ENCODE data around the gene PIBF1. TPM values are rescaled to one million over a fixed set of nuclear protein-coding genes. Genes with fewer than 3 reads are reported as not detected.
A peak's percentile ranks its signal among the peaks of the same experiment; 100 is the strongest.
"Not testable (repeated sequence)": the region's sequence is repeated elsewhere in the genome, so short reads cannot be mapped to it uniquely, and the experiment has no call there.

The PIBF1 gene
- total RNA-seq, 1 donor = 25.7 TPM

GRCh38 chr13:73048615-73049014 lies 266.7 kb downstream of the PIBF1 start:
- H3K4me3 ChIP-seq (ENCODE audit: low read length); H3K4me1 ChIP-seq (ENCODE audit: insufficient read depth, low read length); H3K9me3 ChIP-seq (ENCODE audit: low read depth, low read length); H3K27me3 ChIP-seq (ENCODE audit: insufficient read depth, low read length): not testable (repeated sequence)

DNA sequence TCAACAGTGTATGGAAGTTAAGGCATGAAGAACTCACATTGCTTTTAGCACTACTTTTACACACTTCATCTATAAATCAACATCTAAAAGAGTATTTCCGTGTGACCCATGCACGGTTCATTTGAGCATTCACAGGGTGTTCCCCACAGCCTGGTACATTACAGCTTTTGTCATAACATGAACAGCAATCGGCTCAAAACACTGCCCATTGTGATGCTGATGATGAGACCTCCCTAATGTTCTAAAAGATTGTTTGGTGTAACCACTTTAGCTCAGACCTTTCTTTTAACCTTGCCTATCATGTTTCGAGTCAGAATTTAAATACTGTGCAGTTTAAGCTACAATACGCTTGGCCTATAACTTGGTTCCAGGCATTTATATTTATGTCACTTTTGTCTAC lies 272.8 kb downstream of the PIBF1 start:
- Histone ChIP-seq H3K4me1 (ENCODE audit: insufficient read depth, low read length) (peaks cover 8% of the 10 kb centered on the region), H3K9me3 (ENCODE audit: low read depth, low read length) (no peaks in the 10 kb centered on the region), H3K27me3 (ENCODE audit: insufficient read depth, low read length) (peaks cover 37% of the 10 kb centered on the region), H3K4me3 (ENCODE audit: low read length) (no peak overlapping the region)

GRCh38 chr13:73055813-73056564 lies 274.1 kb downstream of the PIBF1 start:
- peaks cover 16% of the 10 kb centered on the region for H3K4me1 ChIP-seq (ENCODE audit: insufficient read depth, low read length)
- no peaks in the 10 kb centered on the region for H3K9me3 ChIP-seq (ENCODE audit: low read depth, low read length)
- H3K4me3 ChIP-seq (ENCODE audit: low read length) = no peak overlapping the region
- H3K27me3 ChIP-seq (ENCODE audit: insufficient read depth, low read length) = peaks cover 49% of the 10 kb centered on the region

DNA sequence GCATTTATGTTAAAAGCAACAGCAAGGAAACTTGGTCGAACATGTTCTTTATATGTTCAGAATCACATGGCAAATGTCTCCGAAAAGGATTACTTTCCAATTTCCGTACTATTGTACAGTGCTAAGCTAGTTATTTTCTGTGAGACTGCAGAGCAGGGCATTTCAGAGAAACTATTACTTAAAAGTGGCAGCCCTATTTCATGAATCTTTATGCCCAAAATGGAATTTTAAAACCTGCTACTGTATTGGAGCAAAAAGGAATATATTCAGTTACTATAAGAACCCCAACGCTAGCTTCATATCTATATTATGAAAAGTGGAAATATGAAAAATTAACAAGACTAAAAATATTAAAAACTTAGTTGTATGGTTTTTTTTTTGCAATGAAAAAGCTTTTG lies 274.6 kb downstream of the PIBF1 start:
- Histone ChIP-seq H3K4me1 (ENCODE audit: insufficient read depth, low read length) (peaks cover 16% of the 10 kb centered on the region), H3K9me3 (ENCODE audit: low read depth, low read length) (no peaks in the 10 kb centered on the region), H3K27me3 (ENCODE audit: insufficient read depth, low read length) (peaks cover 54% of the 10 kb centered on the region), H3K4me3 (ENCODE audit: low read length) (no peak overlapping the region)

DNA sequence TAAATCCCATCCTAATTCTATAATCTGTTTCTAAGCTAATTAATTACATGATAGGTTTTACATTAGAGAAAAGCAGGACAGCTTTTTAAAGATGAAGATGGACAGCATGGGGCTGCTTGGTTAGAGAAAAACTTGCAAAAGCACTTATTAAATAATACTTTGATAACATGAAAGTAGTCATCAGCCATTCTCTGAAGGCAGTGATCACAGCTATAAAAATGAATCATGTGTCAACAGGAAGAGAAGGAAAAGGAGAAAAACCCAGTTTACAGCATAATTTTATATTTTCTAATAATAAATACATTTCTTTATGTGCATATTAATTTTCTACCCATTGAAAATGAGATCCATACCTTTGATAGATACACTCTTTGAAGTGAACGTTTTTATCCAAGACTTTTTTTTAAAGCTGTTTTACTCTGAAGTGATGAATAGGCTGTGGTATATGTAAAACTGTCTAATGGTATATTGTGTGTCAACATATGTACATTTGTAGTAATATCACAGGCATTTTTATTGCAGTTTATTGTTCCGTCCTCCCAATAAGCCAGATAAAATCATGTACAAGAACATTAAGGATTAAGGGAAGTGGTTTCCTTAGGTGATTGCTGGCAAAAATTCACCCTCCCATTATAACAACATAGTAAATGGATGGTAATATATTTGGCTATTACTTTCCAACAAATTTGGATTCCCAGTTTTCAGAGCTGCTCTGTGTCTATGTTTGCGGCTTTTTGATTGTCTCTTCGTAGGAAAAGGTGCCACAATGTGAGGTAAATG lies 275.5 kb downstream of the PIBF1 start:
- Histone ChIP-seq H3K4me1 (ENCODE audit: insufficient read depth, low read length) (peaks cover 16% of the 10 kb centered on the region), H3K9me3 (ENCODE audit: low read depth, low read length) (no peaks in the 10 kb centered on the region), H3K27me3 (ENCODE audit: insufficient read depth, low read length) (peaks cover 54% of the 10 kb centered on the region), H3K4me3 (ENCODE audit: low read length) (no peak overlapping the region)

DNA sequence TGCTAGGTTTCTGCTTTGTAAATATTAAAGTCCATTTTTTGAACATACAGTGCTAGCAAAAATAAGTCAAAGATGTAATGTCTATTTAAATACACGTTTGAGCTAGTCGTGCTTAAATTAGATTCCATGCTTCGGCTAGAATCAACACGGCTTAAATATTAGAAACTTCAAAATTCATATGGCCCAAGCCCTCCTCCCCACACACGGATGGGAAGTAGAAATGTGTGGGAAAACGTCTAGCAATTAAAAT lies 276.1 kb downstream of the PIBF1 start:
- H3K27me3 ChIP-seq (ENCODE audit: insufficient read depth, low read length) = peaks cover 54% of the 10 kb centered on the region

GRCh38 chr13:73058432-73058735 lies 276.5 kb downstream of the PIBF1 start:
- Histone ChIP-seq H3K27me3 (ENCODE audit: insufficient read depth, low read length) (peaks cover 54% of the 10 kb centered on the region), H3K4me1 (ENCODE audit: insufficient read depth, low read length) (peaks cover 16% of the 10 kb centered on the region), H3K9me3 (ENCODE audit: low read depth, low read length) (no peaks in the 10 kb centered on the region), H3K4me3 (ENCODE audit: low read length) (peak overlapping the region; percentile 51)

More for the DNA sequence above, 276.1 kb downstream of the PIBF1 start:
- peaks cover 16% of the 10 kb centered on the region for H3K4me1 ChIP-seq (ENCODE audit: insufficient read depth, low read length)
- no peak overlapping the region for H3K4me3 ChIP-seq (ENCODE audit: low read length)
- no peaks in the 10 kb centered on the region for H3K9me3 ChIP-seq (ENCODE audit: low read depth, low read length)

DNA sequence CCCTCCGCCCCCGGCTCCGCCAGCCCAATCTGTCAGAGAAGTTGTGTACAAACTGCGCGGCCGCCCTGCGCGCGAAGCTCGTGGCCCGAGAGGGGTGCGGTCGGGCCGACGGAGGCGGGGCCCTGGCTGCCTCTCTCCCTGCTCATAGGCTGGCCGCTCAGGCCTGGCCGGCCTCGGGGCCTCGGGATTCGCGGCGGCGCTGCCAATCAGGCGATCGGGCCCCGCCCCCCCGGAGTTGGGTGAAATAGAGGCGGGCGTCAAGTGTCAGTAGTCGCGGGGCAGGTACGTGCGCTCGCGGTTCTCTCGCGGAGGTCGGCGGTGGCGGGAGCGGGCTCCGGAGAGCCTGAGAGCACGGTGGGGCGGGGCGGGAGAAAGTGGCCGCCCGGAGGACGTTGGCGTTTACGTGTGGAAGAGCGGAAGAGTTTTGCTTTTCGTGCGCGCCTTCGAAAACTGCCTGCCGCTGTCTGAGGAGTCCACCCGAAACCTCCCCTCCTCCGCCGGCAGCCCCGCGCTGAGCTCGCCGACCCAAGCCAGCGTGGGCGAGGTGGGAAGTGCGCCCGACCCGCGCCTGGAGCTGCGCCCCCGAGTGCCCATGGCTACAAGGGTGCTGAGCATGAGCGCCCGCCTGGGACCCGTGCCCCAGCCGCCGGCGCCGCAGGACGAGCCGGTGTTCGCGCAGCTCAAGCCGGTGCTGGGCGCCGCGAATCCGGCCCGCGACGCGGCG lies 277.0 kb downstream of the PIBF1 start, which contains the start of gene KLF5:
TSS of gene KLF5 (plus strand) at position 270 of the 724 bp plus-strand sequence. CDS start at position 593, 323 bp downstream.
- Histone ChIP-seq H3K9me3 (ENCODE audit: low read depth, low read length) (no peaks in the 10 kb centered on the region), H3K27me3 (ENCODE audit: insufficient read depth, low read length) (peaks cover 54% of the 10 kb centered on the region), H3K4me1 (ENCODE audit: insufficient read depth, low read length) (peaks cover 16% of the 10 kb centered on the region), H3K4me3 (ENCODE audit: low read length) (peak within 1 kb of the TSS; percentile 51)

- no peaks in the 10 kb centered on the region for H3K9me3 ChIP-seq (ENCODE audit: low read depth, low read length)
- H3K4me3 ChIP-seq (ENCODE audit: low read length) = peak overlapping the region; percentile 51
- peaks cover 52% of the 10 kb centered on the region for H3K27me3 ChIP-seq (ENCODE audit: insufficient read depth, low read length)
- peaks cover 16% of the 10 kb centered on the region for H3K4me1 ChIP-seq (ENCODE audit: insufficient read depth, low read length)
Observed at GRCh38 chr13:73059460-73060250, 277.7 kb downstream of the PIBF1 start.

GRCh38 chr13:73060251-73061160 lies 278.6 kb downstream of the PIBF1 start:
- peaks cover 16% of the 10 kb centered on the region for H3K4me1 ChIP-seq (ENCODE audit: insufficient read depth, low read length)
- no peaks in the 10 kb centered on the region for H3K9me3 ChIP-seq (ENCODE audit: low read depth, low read length)
- peak overlapping the region; percentile 51 for H3K4me3 ChIP-seq (ENCODE audit: low read length)
- H3K27me3 ChIP-seq (ENCODE audit: insufficient read depth, low read length) = peaks cover 48% of the 10 kb centered on the region

- Histone ChIP-seq H3K4me3 (ENCODE audit: low read length) (no peak overlapping the region), H3K9me3 (ENCODE audit: low read depth, low read length) (no peaks in the 10 kb centered on the region), H3K4me1 (ENCODE audit: insufficient read depth, low read length) (peaks cover 16% of the 10 kb centered on the region), H3K27me3 (ENCODE audit: insufficient read depth, low read length) (peaks cover 38% of the 10 kb centered on the region)
Observed at GRCh38 chr13:73061473-73061872, 279.5 kb downstream of the PIBF1 start.

DNA sequence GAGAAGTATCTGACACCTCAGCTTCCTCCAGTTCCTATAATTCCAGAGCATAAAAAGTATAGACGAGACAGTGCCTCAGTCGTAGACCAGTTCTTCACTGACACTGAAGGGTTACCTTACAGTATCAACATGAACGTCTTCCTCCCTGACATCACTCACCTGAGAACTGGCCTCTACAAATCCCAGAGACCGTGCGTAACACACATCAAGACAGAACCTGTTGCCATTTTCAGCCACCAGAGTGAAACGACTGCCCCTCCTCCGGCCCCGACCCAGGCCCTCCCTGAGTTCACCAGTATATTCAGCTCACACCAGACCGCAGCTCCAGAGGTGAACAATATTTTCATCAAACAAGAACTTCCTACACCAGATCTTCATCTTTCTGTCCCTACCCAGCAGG lies 279.9 kb downstream of the PIBF1 start:
- no peaks in the 10 kb centered on the region for H3K9me3 ChIP-seq (ENCODE audit: low read depth, low read length)
- H3K27me3 ChIP-seq (ENCODE audit: insufficient read depth, low read length) = peaks cover 34% of the 10 kb centered on the region

GRCh38 chr13:73062468-73062867 lies 280.5 kb downstream of the PIBF1 start:
- H3K9me3 ChIP-seq (ENCODE audit: low read depth, low read length) = no peaks in the 10 kb centered on the region
- H3K27me3 ChIP-seq (ENCODE audit: insufficient read depth, low read length) = peaks cover 28% of the 10 kb centered on the region
- no peak overlapping the region for H3K4me3 ChIP-seq (ENCODE audit: low read length)
- H3K4me1 ChIP-seq (ENCODE audit: insufficient read depth, low read length) = peaks cover 16% of the 10 kb centered on the region

More for the DNA sequence above, 279.9 kb downstream of the PIBF1 start:
- H3K4me3 ChIP-seq (ENCODE audit: low read length) = no peak overlapping the region
- H3K4me1 ChIP-seq (ENCODE audit: insufficient read depth, low read length) = peaks cover 16% of the 10 kb centered on the region

GRCh38 chr13:73063166-73063565 lies 281.2 kb downstream of the PIBF1 start:
- H3K4me3 ChIP-seq (ENCODE audit: low read length) = no peak overlapping the region
- H3K27me3 ChIP-seq (ENCODE audit: insufficient read depth, low read length) = peaks cover 21% of the 10 kb centered on the region
- H3K9me3 ChIP-seq (ENCODE audit: low read depth, low read length) = no peaks in the 10 kb centered on the region
- H3K4me1 ChIP-seq (ENCODE audit: insufficient read depth, low read length) = peaks cover 13% of the 10 kb centered on the region

All from mononuclear cell (primary cell).